Measurements from ENCODE around the gene IL18.
"Not testable (repeated sequence)": the region's sequence is repeated elsewhere in the genome, so short reads cannot be mapped to it uniquely, and the experiment has no call there.

Gene IL18

DNA sequence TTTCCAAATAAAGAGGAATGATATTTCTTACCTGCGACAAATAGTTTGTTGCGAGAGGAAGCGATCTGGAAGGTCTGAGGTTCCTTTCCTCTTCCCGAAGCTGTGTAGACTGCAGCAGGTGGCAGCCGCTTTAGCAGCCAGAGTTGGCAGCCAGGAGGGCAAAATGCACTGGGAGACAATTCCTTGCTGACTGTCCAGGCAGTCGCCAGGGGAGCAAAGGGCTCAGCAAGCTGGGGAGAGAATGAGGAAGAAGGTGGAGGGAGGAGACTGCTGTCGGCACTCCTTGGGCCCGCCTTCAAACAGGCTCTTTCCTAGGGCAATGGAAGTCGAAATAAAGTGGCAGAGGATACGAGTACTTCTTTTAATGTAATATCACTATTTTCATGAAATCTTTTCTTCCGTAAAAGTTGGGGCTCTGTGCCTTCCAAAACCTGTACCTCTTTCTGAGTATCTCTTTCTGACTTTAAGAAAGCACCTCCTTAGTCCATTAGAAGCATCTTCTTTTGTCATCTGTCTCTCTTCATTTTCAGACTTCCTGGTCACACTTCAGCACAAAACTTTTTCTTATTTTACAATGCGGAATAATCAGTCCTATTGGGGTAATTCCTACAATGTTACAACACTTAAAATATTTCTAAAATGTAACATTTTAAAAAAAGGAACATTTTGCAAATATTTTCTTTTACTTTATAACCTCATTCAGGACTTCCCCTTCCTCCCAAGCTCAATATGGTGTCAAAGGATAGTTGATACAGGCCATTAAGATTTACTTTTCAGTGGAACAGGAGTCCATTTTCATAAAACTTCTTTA, at the start of gene IL18:
TSS of gene IL18 (minus strand) at position 220 of the 811 bp plus-strand sequence. CDS start 9,041 bp downstream, outside the sequence.
- no peak for DNase-seq (ENCODE audit: low read depth in 2 of 2)

DNA sequence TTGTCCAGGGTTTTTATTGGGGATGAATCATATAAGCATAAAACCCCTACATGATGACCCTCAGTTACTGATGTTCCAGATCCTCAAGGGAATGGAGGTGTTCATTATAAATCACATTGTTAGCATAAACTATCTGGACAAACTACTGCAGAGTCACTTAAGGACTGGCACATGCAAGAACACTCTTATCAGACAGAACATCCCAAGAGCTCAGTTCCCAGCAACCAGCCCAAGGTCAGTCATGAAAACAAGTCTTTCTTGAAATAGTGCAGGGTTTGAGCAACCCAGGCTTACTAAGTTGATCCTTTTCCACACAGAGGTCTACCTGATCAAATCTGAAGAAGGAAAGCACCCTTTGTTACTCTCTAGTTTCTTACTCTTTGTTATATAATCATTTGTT, 48.8 kb upstream of the IL18 start:
- DNase-seq (ENCODE audit: low read depth in 2 of 2) = no peak

DNA sequence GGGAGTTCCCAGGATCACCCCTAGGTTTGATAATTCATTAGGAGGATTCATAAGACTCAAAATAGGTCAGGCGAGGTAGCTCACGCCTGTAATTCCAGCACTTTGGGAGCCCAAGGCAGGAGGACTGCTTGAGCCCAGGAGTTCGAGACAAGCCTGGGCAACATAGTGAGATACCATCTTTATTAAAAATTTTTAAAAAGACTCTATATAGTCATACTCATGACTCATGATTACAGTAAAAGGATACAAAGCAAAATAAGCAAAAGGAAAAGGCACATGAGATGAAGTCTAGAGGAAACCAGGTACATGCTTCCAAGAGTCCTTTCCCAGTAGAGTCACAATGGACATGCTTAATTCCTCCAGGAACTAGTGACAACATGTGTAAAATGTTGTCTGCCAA, 48.4 kb upstream of the IL18 start:
- DNase-seq (ENCODE audit: low read depth in 2 of 2) = no peak

DNA sequence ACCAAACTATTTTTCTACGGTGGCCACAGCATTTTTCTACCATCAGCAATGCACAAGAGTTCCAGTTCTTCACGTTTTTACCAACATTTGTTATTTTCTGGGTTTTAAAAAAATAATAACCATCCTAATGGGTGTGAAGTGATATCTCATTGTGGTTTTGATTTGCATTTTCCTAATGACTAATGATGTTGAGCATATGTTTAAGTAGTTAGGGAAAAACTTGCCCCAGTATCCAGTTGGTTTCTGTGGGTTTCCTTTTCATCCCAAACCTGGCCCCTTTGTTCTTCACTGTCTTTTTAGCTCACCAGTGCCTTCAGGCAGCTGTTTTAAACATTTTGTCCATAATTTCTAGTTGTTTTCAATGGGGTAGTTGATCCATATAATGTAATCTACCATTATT, 47.6 kb upstream of the IL18 start:
- DNase-seq (ENCODE audit: low read depth in 2 of 2) = peak in 1 of 2 donors; percentile 6

DNA sequence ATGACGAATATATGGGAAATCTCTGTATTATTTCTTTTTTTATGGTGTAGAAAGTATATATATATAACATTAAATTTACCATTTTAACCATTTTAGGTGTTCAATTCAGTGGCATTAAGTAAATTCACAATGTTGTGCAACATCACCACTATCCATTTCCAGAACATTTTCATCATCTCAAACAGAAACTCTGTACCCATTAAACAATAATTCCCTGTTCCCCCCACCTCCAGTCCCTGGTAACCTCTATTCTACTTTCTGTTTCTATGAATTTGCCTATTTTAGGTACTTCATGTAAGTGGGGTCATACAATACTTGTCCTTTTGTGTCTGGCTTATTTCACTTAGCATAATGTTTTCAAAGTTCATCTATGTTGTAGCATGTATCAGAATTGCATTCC, 47.0 kb upstream of the IL18 start:
- no peak for DNase-seq (ENCODE audit: low read depth in 2 of 2)

DNA sequence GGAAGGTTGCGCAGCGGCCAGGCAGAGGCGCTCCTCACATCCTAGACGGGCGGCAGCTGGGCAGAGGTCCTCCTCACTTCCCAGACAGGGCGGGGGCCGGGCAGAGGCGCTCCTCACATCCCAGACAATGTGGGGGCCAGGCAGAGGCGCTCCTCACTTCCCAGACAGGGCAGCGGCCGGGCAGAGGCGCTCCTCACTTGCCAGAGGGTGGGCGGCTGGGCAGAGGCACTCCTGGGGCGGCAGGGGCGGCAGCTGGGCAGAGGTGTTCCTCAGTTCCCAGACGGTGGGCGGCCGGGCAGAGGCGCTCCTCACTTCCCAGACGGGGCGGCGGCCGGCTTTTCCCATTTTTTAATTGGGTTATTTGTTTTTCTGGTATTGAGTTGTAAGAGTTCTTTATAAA, 42.2 kb upstream of the IL18 start:
- no peak for DNase-seq (ENCODE audit: low read depth in 2 of 2)

DNA sequence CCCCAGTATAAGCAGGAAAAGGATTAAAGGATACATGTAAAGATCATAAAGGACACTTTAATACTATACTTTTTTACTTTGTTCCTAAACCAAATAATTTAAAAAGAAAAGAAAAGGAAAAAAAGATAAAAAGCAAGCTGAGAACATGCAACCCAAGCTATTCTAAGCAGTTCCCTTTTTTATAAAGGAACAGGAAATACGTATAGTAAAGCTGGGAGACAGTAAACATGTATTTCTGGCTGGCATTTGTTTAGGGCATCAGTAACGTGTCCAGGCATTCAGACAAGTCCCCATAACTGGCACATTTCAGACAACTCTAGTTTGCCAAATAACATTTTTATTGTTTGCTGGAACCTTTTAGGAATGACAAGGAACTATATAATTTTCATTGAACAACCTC, 36.4 kb upstream of the IL18 start:
- DNase-seq (ENCODE audit: low read depth in 2 of 2) = no peak

DNA sequence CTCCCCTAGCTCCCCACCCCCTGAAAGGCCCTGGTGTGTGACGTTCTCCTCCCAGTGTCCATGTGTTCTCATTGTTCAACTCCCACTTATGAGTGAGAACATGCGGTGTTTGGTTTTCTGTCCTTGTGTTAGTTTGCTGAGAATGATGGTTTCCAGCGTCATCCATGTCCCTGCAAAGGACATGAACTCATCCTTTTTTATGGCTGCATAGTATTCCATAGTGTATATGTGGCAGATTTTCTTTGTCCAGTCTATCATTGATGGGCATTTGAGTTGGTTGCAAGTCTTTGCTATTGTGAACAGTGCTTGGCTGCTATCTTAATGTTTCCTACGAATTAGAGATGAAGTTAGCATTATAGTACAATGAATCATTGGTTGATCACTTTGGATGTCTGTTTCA, 35.2 kb upstream of the IL18 start:
- not testable (repeated sequence) for DNase-seq (ENCODE audit: low read depth in 2 of 2)

DNA sequence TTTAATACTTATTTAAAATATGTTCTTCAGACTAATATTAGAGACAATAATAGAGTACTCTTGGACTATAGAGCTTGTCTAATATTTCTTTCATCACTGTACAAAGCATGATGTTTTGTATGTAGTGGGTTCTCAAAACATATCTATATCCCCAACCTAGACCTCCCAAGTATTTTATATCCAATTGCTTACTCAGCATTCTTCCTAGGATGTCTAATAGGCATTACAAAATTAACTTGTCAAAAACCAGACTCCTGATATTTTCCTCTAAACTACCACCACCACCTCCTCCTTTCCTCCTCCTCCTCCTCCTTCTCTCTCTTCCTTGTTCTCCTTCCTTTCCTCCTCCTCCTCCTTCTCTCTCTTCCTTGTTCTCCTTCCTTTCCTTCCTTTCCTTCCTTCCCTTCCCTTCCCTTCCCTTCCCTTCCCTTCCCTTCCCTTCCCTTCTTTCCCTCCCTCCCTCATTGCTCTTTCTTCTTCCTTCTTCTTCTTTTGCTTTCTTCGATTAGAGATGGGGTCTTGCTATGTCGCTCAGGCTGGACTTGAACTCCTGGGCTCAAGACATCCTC, 32.7 kb upstream of the IL18 start:
- no peak for DNase-seq (ENCODE audit: low read depth in 2 of 2)

DNA sequence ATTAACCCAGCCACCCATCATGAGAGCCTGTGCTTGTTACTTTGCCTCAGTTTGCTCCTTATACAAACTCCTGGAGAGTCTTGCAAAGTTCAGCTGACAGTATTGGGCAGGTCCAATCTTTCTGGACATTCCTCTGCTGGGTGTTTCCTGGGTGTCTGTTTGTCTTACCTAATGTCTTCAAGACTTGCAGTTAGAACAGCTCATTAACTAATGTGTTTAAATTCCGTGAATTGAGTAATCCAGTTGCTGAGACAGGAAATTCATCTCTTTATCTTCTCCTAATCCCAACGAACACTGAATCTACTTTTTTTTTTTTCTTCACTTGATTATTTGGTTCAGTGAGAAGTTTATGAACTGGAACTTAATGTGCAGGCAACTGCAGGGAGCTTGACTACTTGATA, 32.1 kb upstream of the IL18 start:
- no peak for DNase-seq (ENCODE audit: low read depth in 2 of 2)

DNA sequence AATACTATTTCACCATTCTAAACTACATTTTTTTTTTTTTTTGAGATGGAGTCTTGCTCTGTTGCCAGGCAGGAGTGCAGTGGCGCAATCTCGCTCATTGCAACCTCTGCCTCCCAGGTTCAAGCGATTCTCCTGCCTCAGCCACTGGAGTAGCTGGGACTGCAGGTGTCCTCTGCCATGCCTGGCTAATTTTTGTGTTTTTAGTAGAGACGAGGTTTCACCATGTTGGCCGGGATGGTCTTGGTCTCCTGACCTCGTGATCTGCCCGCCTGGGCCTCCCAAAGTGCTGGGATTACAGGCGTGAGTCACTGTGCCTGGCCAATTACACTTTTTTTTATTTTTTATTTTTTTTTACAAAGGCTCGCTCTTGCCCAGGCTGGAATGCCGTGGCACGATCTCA, 31.2 kb upstream of the IL18 start:
- DNase-seq (ENCODE audit: low read depth in 2 of 2) = not testable (repeated sequence)

DNA sequence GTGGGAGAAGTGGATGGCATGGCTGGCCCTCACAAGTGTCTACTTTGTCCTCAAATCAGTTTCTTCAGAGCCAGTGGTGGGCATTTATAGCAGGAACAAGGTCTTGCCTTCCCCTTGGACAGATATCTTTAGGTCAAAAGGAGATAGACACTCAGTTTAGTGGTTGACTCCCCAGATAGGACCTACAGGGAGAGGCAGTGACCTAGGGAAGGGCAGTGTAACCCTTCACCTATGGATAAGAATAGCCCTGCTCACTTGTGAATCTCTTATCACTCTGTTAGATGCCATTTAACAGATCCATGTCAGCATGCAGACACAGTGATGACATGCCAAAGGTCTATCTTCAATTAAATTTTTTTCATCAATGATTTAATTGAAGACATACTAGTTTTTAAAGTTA, 22.4 kb upstream of the IL18 start:
- DNase-seq (ENCODE audit: low read depth in 2 of 2) = no peak

DNA sequence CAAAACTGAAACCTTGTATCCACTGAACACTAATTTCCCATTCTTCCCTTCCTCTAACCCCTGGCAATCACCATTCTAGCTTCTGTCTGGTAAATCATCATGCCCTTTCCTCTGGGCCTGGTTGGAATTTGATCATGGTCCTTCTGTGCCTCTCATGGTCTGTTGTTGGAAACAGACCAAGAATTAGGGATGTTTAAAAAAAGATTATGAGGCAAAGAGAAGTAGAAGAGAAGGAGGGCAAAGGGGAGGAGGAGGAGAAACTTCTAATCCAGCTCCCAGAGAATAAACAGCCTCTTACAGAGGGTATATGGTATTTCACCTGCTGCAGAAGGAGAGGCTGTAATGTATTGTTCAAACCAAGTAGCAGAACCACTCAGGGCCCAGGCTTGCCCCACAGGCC, 22.0 kb upstream of the IL18 start:
- no peak for DNase-seq (ENCODE audit: low read depth in 2 of 2)

DNA sequence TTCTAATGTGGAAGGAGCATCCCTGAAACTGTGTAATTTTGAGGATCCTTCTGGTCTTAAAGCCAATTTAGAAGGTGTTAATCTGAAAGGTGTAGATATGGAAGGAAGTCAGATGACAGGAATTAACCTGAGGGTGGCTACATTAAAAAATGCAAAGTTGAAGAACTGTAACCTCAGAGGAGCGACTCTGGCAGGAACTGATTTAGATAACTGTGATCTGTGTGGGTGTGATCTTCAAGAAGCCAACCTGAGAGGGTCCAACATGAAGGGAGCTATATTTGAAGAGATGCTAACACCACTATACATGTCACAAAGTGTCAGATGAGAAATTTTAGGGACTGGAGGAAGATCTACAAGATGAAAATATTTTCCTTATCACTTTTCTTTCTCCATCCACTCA, 19.0 kb upstream of the IL18 start:
- no peak for DNase-seq (ENCODE audit: low read depth in 2 of 2)

DNA sequence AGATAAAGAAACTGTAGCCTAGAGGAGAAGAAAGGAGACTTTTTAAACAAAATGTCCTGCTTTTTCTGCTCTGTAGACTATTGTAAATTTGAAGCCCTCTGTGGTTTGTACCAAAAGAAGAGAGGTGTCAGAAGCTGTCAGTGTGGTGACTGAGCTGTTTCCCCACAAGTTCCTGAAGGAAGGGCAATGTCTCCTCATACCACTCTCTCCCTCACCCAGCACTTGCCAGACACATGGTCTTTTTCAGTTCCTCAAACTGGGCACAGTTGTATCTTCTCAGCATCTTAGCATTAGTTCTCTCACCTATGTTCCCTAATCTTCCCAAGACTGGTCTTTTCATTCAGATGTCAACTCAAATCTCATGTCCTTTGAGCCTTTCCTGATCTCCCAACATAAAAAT, 15.7 kb upstream of the IL18 start:
- DNase-seq (ENCODE audit: low read depth in 2 of 2) = no peak

DNA sequence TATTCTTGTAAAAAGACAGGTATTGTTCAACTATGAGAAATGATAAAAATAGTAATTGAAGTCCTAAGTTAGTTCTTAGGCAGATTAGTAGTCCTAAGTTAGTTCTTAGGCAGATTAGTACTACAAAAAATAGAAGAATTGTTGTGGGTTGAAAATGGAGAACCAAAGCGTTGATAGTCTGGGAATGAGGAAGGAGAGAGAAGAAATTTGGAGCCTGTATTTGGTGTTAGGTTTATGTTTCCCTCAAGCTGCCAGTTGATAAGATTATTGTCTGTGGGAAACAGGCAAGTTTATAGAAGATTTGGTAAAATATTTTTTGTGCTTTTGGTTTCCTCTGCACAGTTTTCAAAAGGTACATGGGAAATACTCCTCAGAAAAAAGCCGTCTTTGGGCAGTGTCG, 15.0 kb upstream of the IL18 start:
- no peak for DNase-seq (ENCODE audit: low read depth in 2 of 2)

DNA sequence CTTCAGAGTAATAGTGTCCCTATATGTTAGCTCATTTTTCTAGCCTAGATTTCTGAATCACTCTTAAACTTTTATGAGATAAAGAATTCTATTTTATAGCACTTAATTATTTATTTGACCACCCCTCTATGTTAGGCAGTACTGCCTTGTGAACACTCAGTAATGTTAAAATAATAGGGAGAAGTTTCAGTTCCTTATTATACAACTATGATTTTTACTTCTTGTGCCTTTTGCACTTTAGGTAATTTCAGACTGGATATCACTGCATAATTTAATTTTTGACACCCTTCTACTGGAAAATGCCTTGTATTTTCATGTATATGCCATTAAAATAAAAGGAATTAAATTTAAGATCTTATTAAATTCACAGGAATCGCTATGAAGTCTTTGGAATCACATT, 14.5 kb upstream of the IL18 start:
- no peak for DNase-seq (ENCODE audit: low read depth in 2 of 2)

DNA sequence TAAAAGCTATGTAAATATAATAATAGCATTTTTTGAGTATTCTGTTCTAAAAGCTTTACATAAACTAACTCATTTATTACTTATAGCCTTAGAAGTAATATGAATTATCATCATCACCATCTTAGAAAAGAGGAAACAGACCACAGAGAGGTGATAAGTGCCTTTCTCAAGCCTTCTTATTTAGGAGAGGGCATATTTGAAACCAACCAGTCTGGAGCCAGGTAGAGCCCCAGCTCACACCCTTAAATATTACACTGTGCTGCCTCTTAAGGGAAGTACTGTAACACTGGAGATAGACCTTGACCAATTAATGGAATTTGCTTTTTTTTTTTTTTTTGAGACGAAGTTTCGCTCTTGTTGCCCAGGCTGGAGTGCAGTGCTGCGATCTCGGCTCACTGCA, 13.7 kb upstream of the IL18 start:
- no peak for DNase-seq (ENCODE audit: low read depth in 2 of 2)

DNA sequence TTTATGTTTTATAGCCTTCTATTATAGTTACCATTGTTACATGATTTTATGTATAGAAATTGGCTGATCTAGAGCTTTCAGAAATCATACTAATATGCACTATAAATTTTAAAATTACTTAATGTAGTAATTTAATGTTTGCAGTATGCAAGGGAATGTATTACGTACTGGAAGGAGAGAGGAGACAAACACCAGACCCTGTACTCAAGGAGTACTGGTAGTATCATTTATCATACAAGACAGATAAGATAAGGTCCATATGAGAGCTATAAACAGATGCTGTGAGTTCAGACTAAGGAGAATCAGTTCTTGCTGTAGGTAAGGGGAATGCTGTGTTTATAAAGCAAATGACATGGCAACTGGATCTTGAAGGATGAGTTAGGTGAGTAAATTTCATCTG, 12.2 kb upstream of the IL18 start:
- DNase-seq (ENCODE audit: low read depth in 2 of 2) = no peak

DNA sequence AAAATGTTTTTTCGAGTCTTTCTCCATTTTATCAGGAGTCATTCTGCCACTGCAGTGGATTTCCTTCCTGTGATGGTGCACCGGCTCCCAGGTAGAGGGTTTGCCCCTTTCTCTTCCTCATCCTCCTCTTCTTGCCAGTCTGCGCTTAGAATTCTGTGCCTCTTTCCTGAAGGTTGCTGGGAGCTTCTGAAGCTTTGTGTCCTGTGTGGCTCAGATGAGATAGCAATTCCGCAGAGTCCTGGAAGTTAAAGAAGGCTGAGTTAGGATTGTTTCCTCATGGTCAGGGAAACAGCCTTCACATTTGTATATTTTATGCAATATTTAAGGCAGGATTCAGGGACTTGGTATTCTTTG, 11.7 kb upstream of the IL18 start:
- no peak for DNase-seq (ENCODE audit: low read depth in 2 of 2)

DNA sequence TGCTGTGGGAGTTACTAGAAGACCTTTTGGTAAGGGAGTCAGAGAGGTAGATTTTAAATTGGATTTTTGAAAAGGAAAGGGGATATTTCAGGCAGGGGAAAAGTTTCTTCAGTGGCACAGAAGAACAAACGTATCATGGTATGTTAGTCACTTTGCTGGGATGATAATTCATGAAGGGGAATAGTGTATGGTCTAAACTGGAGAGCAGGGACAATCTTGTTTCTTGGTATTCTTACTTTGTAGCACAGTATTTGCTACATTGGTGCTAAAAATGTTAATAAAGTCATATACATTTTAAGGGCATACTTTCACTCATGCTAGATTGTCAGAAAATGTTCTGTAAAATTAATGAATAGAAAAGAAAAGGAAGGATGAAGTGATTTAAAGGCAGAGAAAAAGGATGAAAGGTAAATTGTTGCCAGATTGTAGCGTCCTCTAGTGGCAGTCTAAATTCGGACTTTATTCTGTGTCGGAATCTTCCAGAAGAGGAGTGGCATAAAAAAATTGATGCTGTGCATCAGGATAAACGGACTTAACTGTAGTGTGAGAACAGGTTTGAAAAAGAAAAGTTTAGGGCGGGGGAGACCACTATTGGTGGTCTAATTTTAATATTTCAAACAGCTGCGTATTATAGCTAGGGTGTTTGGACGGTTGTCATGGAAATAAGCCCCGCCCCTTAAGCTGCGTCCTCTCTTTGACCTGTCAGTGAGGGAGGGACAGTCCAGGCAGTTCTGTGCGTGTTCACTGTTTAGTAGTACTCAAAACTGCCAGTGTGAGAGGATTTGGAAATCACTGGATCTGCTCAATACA, 11.1 kb upstream of the IL18 start, which contains the start of gene BCO2:
TSS of gene BCO2 (plus strand) at position 724 of the 810 bp plus-strand sequence. CDS start 90 bp downstream, outside the sequence.
- peak in 1 of 2 donors; percentile 9 for DNase-seq (ENCODE audit: low read depth in 2 of 2)

DNA sequence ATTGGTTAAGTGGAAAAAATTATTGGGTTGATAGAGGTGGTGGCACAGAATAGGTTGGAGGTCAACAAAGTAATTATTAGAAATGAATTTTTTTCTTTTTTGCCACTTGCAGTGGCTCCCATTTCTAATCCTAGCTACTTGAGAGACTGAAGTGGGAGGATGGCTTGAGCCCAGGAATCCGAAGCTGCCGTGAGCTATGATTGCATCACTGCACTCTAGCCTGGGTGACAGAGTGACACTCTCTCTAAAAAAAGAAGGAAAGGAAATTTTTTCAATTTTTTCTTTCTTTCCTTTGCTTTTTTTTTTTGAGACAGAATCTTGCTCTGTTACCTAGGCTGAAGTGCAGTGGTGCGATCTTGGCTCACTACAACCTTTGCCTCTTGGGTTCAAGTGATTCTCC, 9.3 kb upstream of the IL18 start:
- DNase-seq (ENCODE audit: low read depth in 2 of 2) = no peak
